ENCODE measurements around the gene EPHA6.
"Not testable (repeated sequence)": the region's sequence is repeated elsewhere in the genome, so short reads cannot be mapped to it uniquely, and the experiment has no call there.

Gene EPHA6

GRCh38 chr3:97620514-97620913 is 806.1 kb downstream of the EPHA6 start:
- not testable (repeated sequence) for DNase-seq (ENCODE audit: low read depth, low spot score)

GRCh38 chr3:97636465-97636864 is 822.1 kb downstream of the EPHA6 start:
- no peak for DNase-seq (ENCODE audit: low read depth, low spot score)

GRCh38 chr3:97646932-97647331 is 832.5 kb downstream of the EPHA6 start:
- DNase-seq (ENCODE audit: low read depth, low spot score), result no peak

- DNase-seq (ENCODE audit: low read depth, low spot score), result no peak
Measured at GRCh38 chr3:97647441-97647982, 833.1 kb downstream of the EPHA6 start.

- DNase-seq (ENCODE audit: low read depth, low spot score), result no peak
Measured at GRCh38 chr3:97655971-97656370, 841.6 kb downstream of the EPHA6 start.

GRCh38 chr3:97656638-97657037 is 842.2 kb downstream of the EPHA6 start:
- no peak for DNase-seq (ENCODE audit: low read depth, low spot score)

- no peak for DNase-seq (ENCODE audit: low read depth, low spot score)
Measured at GRCh38 chr3:97658668-97659285, 844.4 kb downstream of the EPHA6 start.

GRCh38 chr3:97662264-97662663 is 847.9 kb downstream of the EPHA6 start:
- no peak for DNase-seq (ENCODE audit: low read depth, low spot score)

- DNase-seq (ENCODE audit: low read depth, low spot score), result no peak
Measured at GRCh38 chr3:97662762-97663161, 848.4 kb downstream of the EPHA6 start.

- no peak for DNase-seq (ENCODE audit: low read depth, low spot score)
Measured at GRCh38 chr3:97665896-97666295, 851.5 kb downstream of the EPHA6 start.

GRCh38 chr3:97670952-97671351 is 856.6 kb downstream of the EPHA6 start:
- DNase-seq (ENCODE audit: low read depth, low spot score), result no peak

GRCh38 chr3:97673357-97673997 is 859.1 kb downstream of the EPHA6 start:
- no peak for DNase-seq (ENCODE audit: low read depth, low spot score)

GRCh38 chr3:97674461-97674860 is 860.1 kb downstream of the EPHA6 start:
- DNase-seq (ENCODE audit: low read depth, low spot score), result no peak

- no peak for DNase-seq (ENCODE audit: low read depth, low spot score)
Measured at GRCh38 chr3:97680210-97680609, 865.8 kb downstream of the EPHA6 start.

GRCh38 chr3:97680696-97681095 is 866.3 kb downstream of the EPHA6 start:
- DNase-seq (ENCODE audit: low read depth, low spot score), result no peak

- DNase-seq (ENCODE audit: low read depth, low spot score), result no peak
Measured at GRCh38 chr3:97684490-97684889, 870.1 kb downstream of the EPHA6 start.

GRCh38 chr3:97686258-97686657 is 871.9 kb downstream of the EPHA6 start:
- DNase-seq (ENCODE audit: low read depth, low spot score), result no peak

- DNase-seq (ENCODE audit: low read depth, low spot score), result no peak
Measured at GRCh38 chr3:97687734-97688133, 873.3 kb downstream of the EPHA6 start.

GRCh38 chr3:97689111-97689510 is 874.7 kb downstream of the EPHA6 start:
- DNase-seq (ENCODE audit: low read depth, low spot score), result no peak

- no peak for DNase-seq (ENCODE audit: low read depth, low spot score)
Measured at GRCh38 chr3:97689962-97690361, 875.6 kb downstream of the EPHA6 start.

GRCh38 chr3:97691354-97691753 is 877.0 kb downstream of the EPHA6 start:
- no peak for DNase-seq (ENCODE audit: low read depth, low spot score)

GRCh38 chr3:97692389-97692788 is 878.0 kb downstream of the EPHA6 start:
- no peak for DNase-seq (ENCODE audit: low read depth, low spot score)

- DNase-seq (ENCODE audit: low read depth, low spot score), result no peak
Measured at GRCh38 chr3:97692831-97693230, 878.4 kb downstream of the EPHA6 start.
